ENCODE data around the gene ARHGAP26. TPM values are rescaled to one million over a fixed set of nuclear protein-coding genes. Genes with fewer than 3 reads are reported as not detected.

Gene ARHGAP26
- total and polyA plus RNA-seq, 4 experiments from 2014 or later = 2.0 to 22.7 (median 17.3) TPM

DNA sequence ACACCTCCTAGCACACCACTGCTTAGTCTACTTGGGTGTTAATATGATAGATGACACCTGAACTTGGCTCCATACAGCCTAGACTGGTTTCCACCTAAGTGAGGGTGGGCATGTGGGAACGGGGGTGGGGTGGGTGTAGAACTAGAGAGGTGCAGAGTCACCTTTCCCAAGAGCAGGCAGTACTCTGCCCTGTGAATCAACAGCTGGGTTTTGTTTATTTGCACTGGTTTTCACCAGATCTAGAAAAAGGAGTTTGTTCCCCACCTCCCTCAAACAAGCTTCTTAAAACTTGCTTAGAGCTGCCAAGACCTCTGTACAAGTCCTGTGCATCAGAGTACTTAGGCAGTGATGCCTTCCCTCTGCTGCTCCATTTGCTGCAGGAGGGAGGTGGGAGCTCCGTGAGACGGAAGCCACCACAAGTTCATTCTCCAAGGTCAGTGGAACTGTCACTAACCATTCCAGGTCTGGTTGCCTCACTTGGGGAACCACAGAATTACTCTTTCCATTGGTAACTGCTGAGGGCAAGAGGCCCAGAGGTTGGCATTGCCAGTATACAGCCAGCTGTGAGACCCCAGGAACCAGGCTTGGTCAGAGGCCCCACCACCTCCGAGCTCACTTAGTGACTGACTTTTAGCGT, 469.8 kb downstream of the ARHGAP26 start:
- intact Hi-C loops (cut with micrococcal nuclease) = no loop called here
- H3K4me1 Mint-ChIP-seq = no peaks in the 10 kb centered on the region
- Histone ChIP-seq H3K9me3 (ENCODE audit: control insufficient read depth in 1 of 2, low read length in 2 of 2) (no peaks in the 10 kb centered on the region), H3K4me1 (ENCODE audit: insufficient read depth, low read length) (no peaks in the 10 kb centered on the region), H3K27ac (ENCODE audit: low read depth, low read length) (no peak overlapping the region), H3K27me3 (ENCODE audit: insufficient read depth, low read length) (no peaks in the 10 kb centered on the region), H3K4me3 (ENCODE audit: low read length in 2 of 2) (no peak overlapping the region), H3K36me3 (ENCODE audit: insufficient read depth, low read length) (no peaks in the 10 kb centered on the region)
- H3K4me3 Mint-ChIP-seq = no peak overlapping the region
- DNase-seq = no peak
- CTCF ChIA-PET (ENCODE audit: partially characterized antibody) = interaction anchor here (0.5 kb wide), 1 partner anchor 223 kb away, joined by 3 read pairs; no protein-coding TSS in a partner anchor
- POLR2A ChIA-PET (ENCODE audit: partially characterized antibody) = no interaction called here
- no peaks in the 10 kb centered on the region for H3K27me3 Mint-ChIP-seq
- H3K9me3 Mint-ChIP-seq = no peaks in the 10 kb centered on the region
- H3K36me3 Mint-ChIP-seq = no peaks in the 10 kb centered on the region
- no peak overlapping the region for H3K27ac Mint-ChIP-seq

DNA sequence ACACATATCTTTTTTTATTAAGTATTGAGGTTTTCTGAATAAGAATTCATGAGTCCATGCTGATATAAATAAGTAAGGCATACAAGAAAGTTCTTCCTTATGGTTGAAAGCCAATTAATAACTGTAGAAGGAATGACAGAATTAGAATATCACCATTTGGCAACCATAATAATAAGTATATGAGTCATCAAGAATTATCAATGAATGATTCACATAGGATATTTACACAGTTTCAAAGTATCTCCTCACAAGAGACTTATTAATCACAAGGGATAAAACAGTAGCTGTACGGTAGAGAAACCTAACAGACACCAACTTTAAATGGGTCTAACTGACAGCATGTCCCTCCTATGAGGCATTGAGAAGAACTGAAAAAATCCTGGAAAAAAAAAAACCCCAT, 471.7 kb downstream of the ARHGAP26 start:
- H3K4me3 Mint-ChIP-seq = no peak overlapping the region
- POLR2A ChIA-PET (ENCODE audit: partially characterized antibody) = no interaction called here
- H3K27me3 Mint-ChIP-seq = no peaks in the 10 kb centered on the region
- no peak for DNase-seq
- Histone ChIP-seq H3K36me3 (ENCODE audit: insufficient read depth, low read length) (no peaks in the 10 kb centered on the region), H3K4me1 (ENCODE audit: insufficient read depth, low read length) (no peaks in the 10 kb centered on the region), H3K4me3 (ENCODE audit: low read length in 2 of 2) (no peak overlapping the region), H3K27ac (ENCODE audit: low read depth, low read length) (no peak overlapping the region), H3K9me3 (ENCODE audit: control insufficient read depth in 1 of 2, low read length in 2 of 2) (no peaks in the 10 kb centered on the region), H3K27me3 (ENCODE audit: insufficient read depth, low read length) (no peaks in the 10 kb centered on the region)
- H3K36me3 Mint-ChIP-seq = no peaks in the 10 kb centered on the region
- H3K27ac Mint-ChIP-seq = no peak overlapping the region
- intact Hi-C loops (cut with micrococcal nuclease) = no loop called here
- CTCF ChIA-PET (ENCODE audit: partially characterized antibody) = no interaction called here
- peaks cover 0 to 2% (median 0%) of the 10 kb centered on the region in 8 donors for H3K9me3 Mint-ChIP-seq
- no peaks in the 10 kb centered on the region for H3K4me1 Mint-ChIP-seq

DNA sequence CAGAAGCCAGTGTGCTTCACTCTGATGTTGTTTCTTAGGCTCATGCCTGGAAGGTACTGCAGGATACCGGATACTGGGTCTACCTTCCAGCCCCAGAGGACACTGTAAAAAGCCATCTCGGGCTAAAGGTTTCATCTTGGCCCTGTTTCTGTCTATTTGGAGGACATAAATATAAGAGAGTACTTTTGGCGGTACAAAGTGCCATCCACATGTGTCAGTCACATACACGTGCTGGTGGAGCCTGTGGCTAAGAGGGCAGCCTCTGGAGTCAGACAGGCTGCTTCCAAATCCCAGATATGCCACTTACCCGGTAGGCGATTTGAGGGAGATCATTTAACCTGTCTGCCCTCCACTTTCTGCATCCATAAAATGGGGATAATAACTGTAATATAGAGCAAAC, 472.9 kb downstream of the ARHGAP26 start:
- Histone ChIP-seq H3K36me3 (ENCODE audit: insufficient read depth, low read length) (no peaks in the 10 kb centered on the region), H3K9me3 (ENCODE audit: control insufficient read depth in 1 of 2, low read length in 2 of 2) (no peaks in the 10 kb centered on the region), H3K27me3 (ENCODE audit: insufficient read depth, low read length) (no peaks in the 10 kb centered on the region), H3K4me1 (ENCODE audit: insufficient read depth, low read length) (no peaks in the 10 kb centered on the region), H3K4me3 (ENCODE audit: low read length in 2 of 2) (no peak overlapping the region), H3K27ac (ENCODE audit: low read depth, low read length) (no peak overlapping the region)
- Mint-ChIP-seq H3K4me1 (no peaks in the 10 kb centered on the region), H3K27me3 (peaks cover 0 to 2% of the 10 kb centered on the region in 2 donors), H3K9me3 (peaks cover 0 to 4% (median 0%) of the 10 kb centered on the region in 8 donors), H3K4me3 (no peak overlapping the region), H3K27ac (no peak overlapping the region), H3K36me3 (no peaks in the 10 kb centered on the region)
- DNase-seq = no peak
- intact Hi-C loops (cut with micrococcal nuclease) = no loop called here
- POLR2A ChIA-PET (ENCODE audit: partially characterized antibody) = no interaction called here
- CTCF ChIA-PET (ENCODE audit: partially characterized antibody) = no interaction called here

DNA sequence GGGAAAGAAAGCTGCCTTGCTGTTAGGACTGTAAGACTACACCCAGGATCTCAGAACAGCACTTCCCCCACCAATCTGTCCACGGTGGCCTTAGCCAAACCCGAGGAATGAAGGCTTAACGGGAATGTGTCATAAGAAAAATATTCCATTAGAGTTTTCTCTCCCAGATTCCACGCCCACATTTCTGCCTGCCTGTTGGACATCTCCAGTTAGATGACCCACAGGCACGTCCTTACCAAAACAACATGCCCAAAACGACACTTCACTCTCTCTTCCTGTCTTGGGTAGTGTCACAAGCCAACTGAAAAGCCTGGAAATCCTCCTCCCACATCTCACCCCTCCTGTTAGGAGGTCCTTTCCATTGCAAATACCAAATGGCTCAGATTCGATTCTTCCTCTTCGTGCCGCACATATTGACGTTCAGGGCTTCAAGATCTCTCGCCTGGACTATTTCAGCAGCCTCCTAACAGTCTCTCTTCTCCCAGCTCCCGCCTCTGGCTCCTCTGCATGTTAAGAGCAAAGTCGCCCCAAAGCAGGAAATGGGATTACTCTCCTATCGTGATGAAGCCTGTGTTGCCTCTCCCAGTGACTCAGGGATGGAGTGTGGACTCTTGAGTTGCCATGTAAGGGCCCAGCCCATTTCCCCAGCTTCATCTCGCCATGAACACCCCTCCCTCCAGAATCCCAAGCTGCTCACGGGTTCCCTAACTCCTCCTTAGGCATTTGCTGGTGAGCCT, 474.0 kb downstream of the ARHGAP26 start:
- no peak for DNase-seq
- H3K9me3 Mint-ChIP-seq = peaks cover 0 to 4% (median 0%) of the 10 kb centered on the region in 8 donors
- no peak overlapping the region for H3K27ac Mint-ChIP-seq
- peaks cover 0 to 2% of the 10 kb centered on the region in 2 donors for H3K27me3 Mint-ChIP-seq
- intact Hi-C loops (cut with micrococcal nuclease) = no loop called here
- Histone ChIP-seq H3K4me1 (ENCODE audit: insufficient read depth, low read length) (no peaks in the 10 kb centered on the region), H3K4me3 (ENCODE audit: low read length in 2 of 2) (no peak overlapping the region), H3K36me3 (ENCODE audit: insufficient read depth, low read length) (no peaks in the 10 kb centered on the region), H3K27me3 (ENCODE audit: insufficient read depth, low read length) (no peaks in the 10 kb centered on the region), H3K9me3 (ENCODE audit: control insufficient read depth in 1 of 2, low read length in 2 of 2) (no peaks in the 10 kb centered on the region), H3K27ac (ENCODE audit: low read depth, low read length) (no peak overlapping the region)
- no peak overlapping the region for H3K4me3 Mint-ChIP-seq
- H3K36me3 Mint-ChIP-seq = no peaks in the 10 kb centered on the region
- no peaks in the 10 kb centered on the region for H3K4me1 Mint-ChIP-seq
- CTCF ChIA-PET (ENCODE audit: partially characterized antibody) = no interaction called here
- POLR2A ChIA-PET (ENCODE audit: partially characterized antibody) = no interaction called here

DNA sequence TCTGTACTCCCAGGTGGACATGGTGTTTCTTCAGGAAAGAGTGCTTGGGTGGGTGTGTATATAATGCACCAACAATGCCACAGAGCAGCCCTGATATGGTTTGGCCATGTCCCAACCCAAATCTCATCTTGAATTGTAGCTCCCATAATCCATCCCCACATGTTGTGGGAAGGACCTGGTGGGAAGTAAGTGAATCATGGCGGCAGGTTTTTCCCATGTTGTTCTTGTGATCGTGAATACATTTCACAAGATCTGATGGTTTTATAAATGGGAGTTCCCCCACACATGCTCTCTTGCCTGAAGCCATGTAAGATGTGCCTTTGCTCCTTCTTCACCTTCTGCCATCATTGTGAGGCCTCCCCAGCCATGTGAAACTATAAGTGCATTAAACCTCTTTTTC, 474.8 kb downstream of the ARHGAP26 start:
- POLR2A ChIA-PET (ENCODE audit: partially characterized antibody) = no interaction called here
- DNase-seq = no peak
- no peaks in the 10 kb centered on the region for H3K27me3 ChIP-seq (ENCODE audit: insufficient read depth, low read length)
- H3K27me3 Mint-ChIP-seq = peaks cover 0 to 2% of the 10 kb centered on the region in 2 donors
- H3K9me3 Mint-ChIP-seq = peaks cover 0 to 4% (median 0%) of the 10 kb centered on the region in 8 donors
- H3K36me3 Mint-ChIP-seq = no peaks in the 10 kb centered on the region
- H3K4me3 ChIP-seq (ENCODE audit: low read length in 2 of 2) = no peak overlapping the region
- intact Hi-C loops (cut with micrococcal nuclease) = no loop called here
- no peaks in the 10 kb centered on the region for H3K4me1 Mint-ChIP-seq
- CTCF ChIA-PET (ENCODE audit: partially characterized antibody) = no interaction called here
- H3K9me3 ChIP-seq (ENCODE audit: control insufficient read depth in 1 of 2, low read length in 2 of 2) = no peaks in the 10 kb centered on the region
- no peaks in the 10 kb centered on the region for H3K36me3 ChIP-seq (ENCODE audit: insufficient read depth, low read length)
- no peaks in the 10 kb centered on the region for H3K4me1 ChIP-seq (ENCODE audit: insufficient read depth, low read length)
- H3K27ac Mint-ChIP-seq = no peak overlapping the region
- H3K27ac ChIP-seq (ENCODE audit: low read depth, low read length) = no peak overlapping the region
- no peak overlapping the region for H3K4me3 Mint-ChIP-seq

DNA sequence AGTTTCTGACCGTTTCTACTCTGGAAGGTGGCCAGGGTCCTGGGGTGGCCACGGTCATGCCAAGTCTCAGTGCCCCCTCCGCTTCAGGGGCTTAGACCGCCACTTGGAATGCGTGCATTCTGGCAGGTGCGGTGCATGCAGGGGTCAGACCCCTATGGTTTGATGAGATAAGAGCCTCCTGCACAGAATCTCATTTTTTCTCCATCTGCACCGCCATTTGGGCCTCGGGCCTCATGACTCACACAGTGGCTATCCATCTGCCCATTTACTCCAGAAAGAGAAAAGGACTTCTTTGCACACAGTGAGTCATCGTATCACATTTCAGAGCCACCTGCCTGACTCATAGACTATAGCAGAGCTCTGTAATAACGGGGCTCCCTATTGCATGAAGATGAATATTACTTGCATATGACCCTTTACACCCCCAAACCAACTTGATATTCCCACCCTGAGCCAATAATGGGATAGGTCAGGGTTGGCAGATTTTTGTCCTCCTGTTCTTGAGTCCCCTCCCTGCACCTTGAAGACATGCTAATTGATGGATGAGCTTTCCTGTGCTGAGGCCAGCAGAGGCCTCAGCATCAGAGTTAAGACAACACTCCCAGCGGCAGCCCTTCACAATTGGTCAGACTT, 475.9 kb downstream of the ARHGAP26 start:
- POLR2A ChIA-PET (ENCODE audit: partially characterized antibody) = no interaction called here
- DNase-seq = no peak
- no peaks in the 10 kb centered on the region for H3K36me3 ChIP-seq (ENCODE audit: insufficient read depth, low read length)
- no peaks in the 10 kb centered on the region for H3K4me1 ChIP-seq (ENCODE audit: insufficient read depth, low read length)
- Mint-ChIP-seq H3K4me3 (no peak overlapping the region), H3K9me3 (peaks cover 0 to 4% (median 0%) of the 10 kb centered on the region in 8 donors), H3K36me3 (no peaks in the 10 kb centered on the region), H3K4me1 (no peaks in the 10 kb centered on the region), H3K27ac (no peak overlapping the region), H3K27me3 (peaks cover 0 to 2% of the 10 kb centered on the region in 2 donors)
- no peak overlapping the region for H3K4me3 ChIP-seq (ENCODE audit: low read length in 2 of 2)
- H3K9me3 ChIP-seq (ENCODE audit: control insufficient read depth in 1 of 2, low read length in 2 of 2) = no peaks in the 10 kb centered on the region
- no peak overlapping the region for H3K27ac ChIP-seq (ENCODE audit: low read depth, low read length)
- no peaks in the 10 kb centered on the region for H3K27me3 ChIP-seq (ENCODE audit: insufficient read depth, low read length)
- CTCF ChIA-PET (ENCODE audit: partially characterized antibody) = no interaction called here
- intact Hi-C loops (cut with micrococcal nuclease) = no loop called here

DNA sequence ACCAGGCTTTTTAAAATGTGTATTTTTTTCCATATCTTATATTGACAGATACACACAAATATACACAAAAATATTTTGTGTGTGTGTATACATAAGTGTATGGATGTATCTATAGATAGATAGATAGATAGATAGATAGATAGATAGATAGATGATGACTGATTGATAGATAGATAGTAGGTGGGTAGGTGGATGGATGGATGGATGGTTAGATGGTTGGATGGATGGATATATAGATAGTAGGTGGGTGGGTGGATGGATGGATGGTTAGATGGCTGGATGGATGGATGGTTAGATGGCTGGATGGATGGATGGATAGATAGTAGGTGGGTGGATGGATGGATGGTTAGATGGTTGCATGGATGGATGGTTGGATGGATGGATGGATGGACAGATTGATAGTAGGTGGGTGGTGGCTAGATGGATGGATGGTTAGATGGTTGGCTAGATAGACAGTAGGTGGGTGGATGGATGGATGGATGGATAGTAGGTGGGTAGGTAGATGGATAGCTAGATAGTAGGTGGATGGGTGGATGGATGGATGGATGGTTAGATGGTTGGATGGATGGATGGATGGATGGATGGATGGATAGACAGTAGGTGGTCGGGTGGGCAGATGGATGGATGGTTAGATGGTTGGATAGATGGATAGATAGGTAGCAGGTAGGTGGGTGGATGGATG, 477.1 kb downstream of the ARHGAP26 start:
- H3K4me1 ChIP-seq (ENCODE audit: insufficient read depth, low read length) = no peaks in the 10 kb centered on the region
- H3K9me3 Mint-ChIP-seq = peaks cover 0 to 4% (median 0%) of the 10 kb centered on the region in 8 donors
- no peak overlapping the region for H3K4me3 Mint-ChIP-seq
- H3K36me3 Mint-ChIP-seq = no peaks in the 10 kb centered on the region
- no peak overlapping the region for H3K27ac ChIP-seq (ENCODE audit: low read depth, low read length)
- no peak overlapping the region for H3K4me3 ChIP-seq (ENCODE audit: low read length in 2 of 2)
- H3K9me3 ChIP-seq (ENCODE audit: control insufficient read depth in 1 of 2, low read length in 2 of 2) = no peaks in the 10 kb centered on the region
- POLR2A ChIA-PET (ENCODE audit: partially characterized antibody) = no interaction called here
- intact Hi-C loops (cut with micrococcal nuclease) = no loop called here
- H3K27me3 Mint-ChIP-seq = peaks cover 0 to 2% of the 10 kb centered on the region in 2 donors
- no peak for DNase-seq
- CTCF ChIA-PET (ENCODE audit: partially characterized antibody) = no interaction called here
- H3K4me1 Mint-ChIP-seq = no peaks in the 10 kb centered on the region
- H3K27ac Mint-ChIP-seq = no peak overlapping the region
- H3K27me3 ChIP-seq (ENCODE audit: insufficient read depth, low read length) = no peaks in the 10 kb centered on the region
- no peaks in the 10 kb centered on the region for H3K36me3 ChIP-seq (ENCODE audit: insufficient read depth, low read length)
